ENCODE measurements around the gene HUNK. TPM values are rescaled to one million over a fixed set of nuclear protein-coding genes. Genes with fewer than 3 reads are reported as not detected.

The HUNK gene
- total and polyA plus RNA-seq, 2 of the 8 experiments (the other 6 are each of a cell fraction or from before 2014, with no cell fraction given), result 1.9 to 10.2 TPM

- H2AK5ac ChIP-seq (ENCODE audit: low read depth, low read length), result no peak overlapping the region
- H3K23ac ChIP-seq (ENCODE audit: insufficient read length), result no peak overlapping the region
- 68% methylated on average over 7 of the region's 7 CpGs; no CpG with 5 or more reads in 1 of the 2 experiments for WGBS, 2 experiments (ENCODE audit: extremely low coverage in 1 of 2, insufficient coverage in 1 of 2, insufficient read length in 1 of 2, insufficient replicate concordance in 2 of 2, low coverage in 1 of 2, low lambda C conversion rate in 2 of 2, missing lambda C conversion rate in 1 of 2)
- no peak overlapping the region for H2BK12ac ChIP-seq (ENCODE audit: low read depth, low read length)
- POLR2A ChIA-PET (ENCODE audit: partially characterized antibody), result no interaction called here
- H2BK20ac ChIP-seq (ENCODE audit: low read length), result no peak overlapping the region
- H2BK15ac ChIP-seq (ENCODE audit: low read length), result no peak overlapping the region
- H3K27me3 ChIP-seq (replicated peaks in 1 of 4; ENCODE audit: control insufficient read depth in 3 of 4, extremely low read depth in 1 of 4, insufficient read depth in 3 of 4, low read length in 3 of 4), result no peaks in the 10 kb centered on the region
- no peak overlapping the region for H2AFZ ChIP-seq (ENCODE audit: low read length)
- no peak overlapping the region for H3K18ac ChIP-seq (ENCODE audit: extremely low read depth, low read length)
- H4K8ac ChIP-seq (ENCODE audit: extremely low read depth, insufficient read depth, low read length), result no peak overlapping the region
- CTCF ChIA-PET (ENCODE audit: partially characterized antibody), result no interaction called here
- H2BK120ac ChIP-seq (replicated peaks; ENCODE audit: low read depth, low read length), result no peak overlapping the region
- peaks cover 2% of the 10 kb centered on the region; the same call in 1 of the 2 replicates for H3K23me2 ChIP-seq (ENCODE audit: low read depth, low read length)
- H4K20me1 ChIP-seq (replicated peaks in 1 of 2; ENCODE audit: control insufficient read depth in 1 of 2, insufficient read depth in 2 of 2, low read length in 2 of 2), result no peaks in the 10 kb centered on the region
- no peak overlapping the region for H3K9ac ChIP-seq (replicated peaks in 1 of 4; ENCODE audit: extremely low read depth in 1 of 4, low read depth in 3 of 4, low read length in 3 of 4)
- H3K79me2 ChIP-seq (ENCODE audit: control insufficient read depth in 1 of 2, insufficient read depth in 2 of 2, low read length in 2 of 2), result no peaks in the 10 kb centered on the region
- no peak overlapping the region for H3K27ac ChIP-seq (ENCODE audit: low read depth, low read length)
- H3K4me3 ChIP-seq (ENCODE audit: extremely low read depth in 1 of 4, insufficient read depth in 2 of 4, low read depth in 3 of 4, low read length in 4 of 4), result no peak overlapping the region
- H3K56ac ChIP-seq (replicated peaks; ENCODE audit: insufficient read length, low read depth, low read length), result no peak overlapping the region
- no peak overlapping the region for H3K4me2 ChIP-seq (ENCODE audit: insufficient read depth in 1 of 2, low read depth in 2 of 2, low read length in 2 of 2)
- no peak overlapping the region for H4K91ac ChIP-seq (replicated peaks; ENCODE audit: insufficient read length, low read length)
- H3K4me1 ChIP-seq (replicated peaks in 1 of 4; ENCODE audit: control insufficient read depth in 3 of 4, insufficient read depth in 4 of 4, low read length in 3 of 4), result no peaks in the 10 kb centered on the region
- H3K79me1 ChIP-seq (ENCODE audit: low read depth, low read length), result no peaks in the 10 kb centered on the region
- peaks cover 0 to 4% of the 10 kb centered on the region in 2 experiments; a peak in 1 of 4 replicates for H3K9me3 ChIP-seq (ENCODE audit: insufficient read depth in 2 of 2, low read depth in 1 of 2, low read length in 1 of 2)
- H2BK5ac ChIP-seq (ENCODE audit: low read depth, low read length), result no peak overlapping the region
- no peak overlapping the region for H4K5ac ChIP-seq (ENCODE audit: insufficient read length, low read depth, low read length)
- H3K14ac ChIP-seq (ENCODE audit: insufficient read length), result no peak overlapping the region
- no peaks in the 10 kb centered on the region for H3K36me3 ChIP-seq (ENCODE audit: control insufficient read depth in 2 of 4, insufficient read depth in 4 of 4, low read length in 3 of 4)
- no peak for DNase-seq (ENCODE audit: low read depth in 1 of 2, low spot score in 2 of 2)
- no peak for FAIRE-seq
- H3K4ac ChIP-seq (replicated peaks; ENCODE audit: insufficient read length, low read depth, low read length), result no peak overlapping the region
- TF ChIP-seq BACH1 (IDR thresholded peaks at IDR 0.05; ENCODE audit: low read length) (no peak), CHD2 (IDR thresholded peaks at IDR 0.05; ENCODE audit: low read length) (no peak), MAFK (IDR thresholded peaks at IDR 0.05; ENCODE audit: low read depth, low read length) (no peak), NRF1 (IDR thresholded peaks at IDR 0.05; ENCODE audit: low read depth, low read length) (no peak), SP1 (IDR thresholded peaks at IDR 0.05; ENCODE audit: low read depth, low read length) (no peak)
Measured at GRCh38 chr21:32030146-32030652, 157.4 kb downstream of the HUNK start.
